HG03097 (cell line): ENCODE results near the gene CCDC6.
"Not testable (repeated sequence)": the region's sequence is repeated elsewhere in the genome, so short reads cannot be mapped to it uniquely, and the experiment has no call there.

ENCODE experiments used
- ATAC-seq: cut with Tn5 transposase; IDR thresholded peaks from one replicate; pipeline ENCODE4 v1.9.1; 2021; ENCODE audit not compliant: unreplicated experiment, low FRiP score

CCDC6 gene

DNA sequence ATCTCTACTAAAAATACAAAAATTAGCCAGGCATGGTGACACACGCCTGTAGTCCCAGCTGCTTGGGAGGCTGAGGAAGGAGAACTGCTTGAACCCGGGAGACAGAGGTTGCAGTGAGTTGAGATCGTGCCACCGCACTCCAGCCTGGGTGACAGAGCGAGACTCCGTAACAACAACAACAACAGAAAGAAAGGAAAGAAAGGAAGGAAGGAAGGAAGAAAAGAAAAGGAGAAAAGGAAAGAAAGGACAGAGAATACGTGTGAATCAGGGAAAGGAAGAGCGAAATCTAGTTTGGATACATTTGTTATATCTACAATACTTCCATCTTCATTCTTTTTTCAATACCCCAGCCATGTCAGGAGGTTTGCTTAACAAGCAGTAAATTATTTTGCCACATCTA lies 21.5 kb downstream of the CCDC6 start:
- ATAC-seq: not testable (repeated sequence)

DNA sequence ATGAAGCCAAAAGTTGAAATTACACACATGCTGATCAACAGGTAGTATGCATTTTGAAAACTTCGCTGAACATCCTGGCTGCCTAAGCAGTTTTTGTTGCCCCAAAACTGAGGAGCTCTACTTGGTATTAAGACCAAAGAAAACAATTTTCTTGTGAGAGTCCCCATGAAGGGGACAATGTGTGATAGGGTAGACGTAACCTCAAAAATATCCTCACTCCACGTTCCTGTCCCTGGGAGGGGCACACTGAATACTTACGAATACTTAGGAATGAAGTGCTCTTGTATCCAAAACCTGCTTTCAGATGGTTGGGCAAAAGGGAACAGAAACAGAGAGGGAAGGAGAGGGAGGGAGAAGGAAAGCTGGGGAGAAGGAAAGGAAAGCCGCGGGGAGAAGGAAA lies 24.7 kb downstream of the CCDC6 start:
- no peak for ATAC-seq

DNA sequence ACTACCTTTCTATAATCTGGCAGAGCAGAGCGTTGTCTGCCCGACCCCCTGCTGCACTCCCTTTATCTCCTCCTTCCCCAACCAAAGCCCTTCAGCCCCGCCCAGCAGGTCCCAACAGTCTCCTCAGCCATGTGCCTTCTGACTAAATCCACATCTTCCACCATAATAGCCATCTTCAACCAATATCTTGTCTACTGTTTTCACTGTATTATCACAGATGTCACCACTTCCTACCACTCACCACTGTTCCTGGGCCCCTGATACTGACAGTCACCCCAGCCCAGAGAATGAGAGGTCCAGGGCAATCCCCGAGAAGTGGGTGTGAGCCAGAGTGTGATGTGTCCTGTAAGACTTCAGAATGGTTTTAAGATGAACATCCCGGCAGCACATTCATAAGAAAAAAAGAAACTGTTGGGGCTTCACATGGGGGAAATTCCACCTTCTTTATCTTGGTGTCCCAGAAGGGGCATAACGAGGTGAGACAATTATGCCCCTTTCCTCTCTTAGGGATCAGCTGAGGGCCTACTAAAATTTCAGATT lies 25.3 kb downstream of the CCDC6 start:
- ATAC-seq: peak; percentile 66

DNA sequence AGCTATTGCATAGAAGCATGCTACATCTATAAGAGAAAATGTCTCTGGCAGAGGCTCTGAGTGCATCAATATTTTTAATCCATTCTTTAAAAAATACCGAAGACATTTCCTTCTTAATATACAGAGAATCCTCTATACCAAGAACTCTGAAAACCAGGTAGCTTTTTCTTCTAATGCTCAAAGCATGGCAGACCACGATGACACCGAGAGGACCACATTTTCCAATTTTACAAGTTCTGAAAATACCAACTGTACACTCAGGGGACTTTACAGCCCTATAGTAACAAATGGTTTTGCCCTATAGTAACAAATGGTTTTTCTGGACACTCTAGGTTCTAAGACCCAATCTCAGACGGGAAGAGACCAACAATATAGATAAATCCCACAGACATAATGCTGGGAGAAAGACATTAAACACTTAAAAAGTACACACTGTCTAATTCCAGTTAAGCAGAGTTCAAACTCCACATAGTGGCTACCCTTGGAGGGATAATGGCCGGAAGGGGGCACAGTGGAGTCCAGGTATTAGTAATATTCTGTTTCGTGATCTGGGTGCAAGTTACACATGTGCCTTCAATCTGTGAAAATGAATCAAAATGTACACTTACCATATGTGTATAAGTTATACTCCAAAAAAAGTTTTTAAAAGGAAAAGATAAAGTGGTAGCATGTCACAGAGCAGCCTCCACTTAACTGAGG lies 26.2 kb downstream of the CCDC6 start:
- ATAC-seq: no peak

DNA sequence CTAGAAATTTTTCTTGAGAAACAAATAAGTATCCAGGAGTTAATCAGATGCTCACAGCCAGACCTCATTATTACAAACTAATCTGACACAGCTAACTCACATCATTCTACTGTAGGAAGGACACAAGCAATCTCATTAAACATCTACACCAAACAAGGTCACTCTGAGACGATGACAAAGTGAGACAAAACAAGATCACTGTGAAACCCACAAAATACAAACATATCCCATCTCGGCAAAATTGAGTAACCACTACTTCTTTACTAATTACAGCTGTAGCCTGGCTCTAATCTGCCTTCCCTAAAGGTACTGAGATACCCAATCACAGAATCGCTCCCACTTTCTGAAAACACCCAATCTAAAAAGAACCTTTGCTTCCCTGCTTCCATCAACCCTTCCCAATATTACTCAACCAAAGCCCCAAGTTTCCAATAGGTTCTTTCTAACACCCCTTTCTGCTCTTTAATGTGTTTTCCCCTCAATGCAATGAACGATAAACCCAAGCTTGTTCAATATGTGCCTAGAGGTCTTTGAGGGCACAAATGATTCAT lies 26.9 kb downstream of the CCDC6 start:
- ATAC-seq: peak; percentile 44

GRCh38 chr10:59878915-59879314 lies 27.4 kb downstream of the CCDC6 start:
- no peak for ATAC-seq

GRCh38 chr10:59878289-59878688 lies 28.1 kb downstream of the CCDC6 start:
- no peak for ATAC-seq

- ATAC-seq: no peak
Measured at GRCh38 chr10:59877191-59877671, 29.1 kb downstream of the CCDC6 start.

- no peak for ATAC-seq
Measured at GRCh38 chr10:59876695-59877094, 29.7 kb downstream of the CCDC6 start.

- not testable (repeated sequence) for ATAC-seq
Measured at GRCh38 chr10:59876208-59876607, 30.1 kb downstream of the CCDC6 start.

GRCh38 chr10:59873896-59874295 lies 32.5 kb downstream of the CCDC6 start:
- ATAC-seq: peak; percentile 69

- ATAC-seq: no peak
Measured at GRCh38 chr10:59872892-59873463, 33.4 kb downstream of the CCDC6 start.

GRCh38 chr10:59870152-59870551 lies 36.2 kb downstream of the CCDC6 start:
- no peak for ATAC-seq

- ATAC-seq: no peak
Measured at GRCh38 chr10:59869594-59869940, 36.8 kb downstream of the CCDC6 start.

DNA sequence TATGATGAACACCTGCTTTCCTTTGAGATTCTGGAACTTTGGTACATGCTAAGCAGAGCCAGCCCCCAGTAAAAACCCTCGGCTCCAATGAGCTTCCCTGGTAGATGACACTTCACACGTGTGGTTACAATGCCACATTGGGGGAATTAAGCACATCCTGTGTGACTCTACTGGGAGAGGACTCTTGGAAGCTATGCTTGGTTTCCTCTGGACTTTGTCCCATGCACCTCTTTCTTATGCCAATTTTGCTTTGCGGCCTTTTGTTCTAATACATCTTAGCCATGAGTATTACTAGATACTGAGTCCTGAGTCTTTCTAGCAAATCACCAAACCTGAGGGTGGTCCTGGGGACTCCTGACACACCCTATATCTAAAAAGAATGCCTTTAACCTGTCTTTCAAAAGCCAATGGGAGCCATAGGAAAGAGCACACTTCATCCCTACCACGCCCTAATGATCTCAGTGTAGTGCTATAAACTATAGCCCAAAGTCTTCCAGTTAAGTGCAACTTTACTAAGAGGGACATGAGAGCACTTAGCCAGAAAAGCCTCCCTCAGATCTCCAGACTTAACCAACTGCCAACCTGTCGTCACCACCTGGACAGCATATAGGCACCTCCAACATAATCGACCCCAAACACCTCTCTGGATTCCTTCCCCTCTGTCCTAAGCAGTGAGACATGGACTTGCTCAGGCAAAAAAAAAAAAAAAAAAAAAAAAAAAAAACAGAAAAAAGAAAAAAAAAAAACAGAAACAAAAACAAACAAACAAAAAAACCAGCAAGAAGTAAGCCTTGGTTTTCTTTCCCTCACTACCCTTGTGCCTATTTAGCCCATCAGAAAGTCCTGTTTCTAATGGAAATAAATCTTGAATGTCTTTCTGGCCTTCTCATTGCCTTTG lies 37.4 kb downstream of the CCDC6 start:
- no peak for ATAC-seq

DNA sequence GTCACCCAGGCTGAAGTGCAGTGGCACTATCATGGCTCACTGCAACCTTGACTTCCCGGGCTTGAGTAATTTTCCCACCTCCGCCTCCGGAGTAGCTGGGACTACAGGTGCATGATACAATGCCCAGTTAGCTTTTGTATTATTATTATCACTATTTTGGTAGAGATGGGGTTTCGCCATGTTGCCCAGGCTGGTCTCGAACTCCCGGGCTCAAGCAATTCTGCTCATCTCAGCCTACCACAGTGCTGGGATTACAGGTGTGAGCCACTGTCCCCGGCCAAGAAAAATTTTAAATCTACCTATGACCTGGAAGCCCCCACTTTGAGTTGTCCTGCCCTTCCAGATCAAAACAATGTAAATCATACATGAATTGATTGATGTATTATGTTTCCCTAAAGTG lies 38.8 kb downstream of the CCDC6 start:
- no peak for ATAC-seq

GRCh38 chr10:59865101-59865500 lies 41.3 kb downstream of the CCDC6 start:
- peak; percentile 52 for ATAC-seq

GRCh38 chr10:59864141-59864962 lies 42.0 kb downstream of the CCDC6 start:
- no peak for ATAC-seq

GRCh38 chr10:59859570-59859969 lies 46.8 kb downstream of the CCDC6 start:
- ATAC-seq: no peak

GRCh38 chr10:59857921-59858320 lies 48.4 kb downstream of the CCDC6 start:
- no peak for ATAC-seq
